ENCODE data around the gene BRSK2. TPM values are rescaled to one million over a fixed set of nuclear protein-coding genes. Genes with fewer than 3 reads are reported as not detected.

Gene BRSK2
- total RNA-seq, 1 donor from 2014 or later: 7.1 TPM

DNA sequence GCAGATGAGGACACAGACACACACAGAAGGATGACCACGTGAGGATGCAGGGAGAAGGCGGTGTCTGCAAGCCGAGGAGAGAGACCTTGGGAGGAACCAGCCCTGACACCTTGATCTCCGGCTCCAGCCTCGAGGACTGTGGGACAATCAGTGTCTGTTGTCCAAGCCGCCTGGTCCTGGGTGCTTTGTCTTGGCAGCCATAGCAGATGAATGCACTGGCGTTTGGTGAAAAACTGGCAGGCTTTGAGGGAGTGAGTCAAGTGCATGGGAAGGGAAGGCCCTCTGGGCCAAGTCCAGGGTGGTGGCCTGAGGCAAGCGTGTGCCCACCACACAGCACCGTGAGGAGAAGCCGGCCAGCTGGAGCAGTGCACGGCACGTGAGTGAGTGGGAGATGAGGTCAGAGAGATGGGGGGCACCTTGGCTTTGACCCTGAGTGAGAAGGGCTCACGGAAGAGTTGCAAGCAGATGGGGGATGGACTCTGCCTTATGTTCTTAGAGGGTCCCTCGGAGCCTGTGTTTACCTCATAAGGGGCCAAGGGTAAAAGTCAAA, 12.4 kb upstream of the BRSK2 start:
- DNase-seq (ENCODE audit: low read depth): no peak
- no peak overlapping the region for H3K27ac Mint-ChIP-seq (ENCODE audit: unreplicated experiment)

GRCh38 chr11:1381793-1382425, 7.8 kb upstream of the BRSK2 start:
- Mint-ChIP-seq H3K27me3 (ENCODE audit: low read depth, unreplicated experiment) (peaks cover 11% of the 10 kb centered on the region), H3K9me3 (ENCODE audit: unreplicated experiment) (no peaks in the 10 kb centered on the region), H3K36me3 (ENCODE audit: low read depth, unreplicated experiment) (no peaks in the 10 kb centered on the region), H3K27ac (ENCODE audit: unreplicated experiment) (no peak overlapping the region), H3K4me1 (ENCODE audit: low read depth, unreplicated experiment) (no peaks in the 10 kb centered on the region), H3K4me3 (ENCODE audit: unreplicated experiment) (peak overlapping the region; percentile 50)
- Histone ChIP-seq H3K4me1 (ENCODE audit: insufficient read depth, low read length) (no peaks in the 10 kb centered on the region), H3K9me3 (ENCODE audit: insufficient read depth, low read depth, low read length) (no peaks in the 10 kb centered on the region), H3K9ac (ENCODE audit: low read length) (no peak overlapping the region), H3K27me3 (ENCODE audit: insufficient read depth, low read length) (peaks cover 2% of the 10 kb centered on the region), H3K36me3 (ENCODE audit: insufficient read depth, low read length) (no peaks in the 10 kb centered on the region), H3K4me3 (ENCODE audit: insufficient read depth, low read depth, low read length) (no peak overlapping the region), H3K4me2 (ENCODE audit: low read length) (no peak overlapping the region), H3K79me2 (ENCODE audit: insufficient read depth, low read length) (no peaks in the 10 kb centered on the region), H2AFZ (ENCODE audit: low read depth, low read length) (no peak overlapping the region), H4K20me1 (ENCODE audit: insufficient read depth, low read length) (no peaks in the 10 kb centered on the region), H3K27ac (ENCODE audit: low read depth, low read length) (no peak overlapping the region)
- DNase-seq (ENCODE audit: low read depth) (no peak), FAIRE-seq (no peak)
- TF ChIP-seq CTCF (IDR thresholded peaks at IDR 0.05; ENCODE audit: insufficient read depth, low read depth, low read length): no peak
- no peak for TF ChIP-seq EZH2 (IDR thresholded peaks at IDR 0.05; ENCODE audit: insufficient read depth, low read length)

More for the DNA sequence above, 12.4 kb upstream of the BRSK2 start:
- FAIRE-seq: no peak
- peaks cover 16% of the 10 kb centered on the region for H3K27me3 Mint-ChIP-seq (ENCODE audit: low read depth, unreplicated experiment)
- Histone ChIP-seq H4K20me1 (ENCODE audit: insufficient read depth, low read length) (no peaks in the 10 kb centered on the region), H3K4me1 (ENCODE audit: insufficient read depth, low read length) (no peaks in the 10 kb centered on the region), H3K27ac (ENCODE audit: low read depth, low read length) (no peak overlapping the region), H3K9me3 (ENCODE audit: insufficient read depth, low read depth, low read length) (no peaks in the 10 kb centered on the region), H3K4me2 (ENCODE audit: low read length) (no peak overlapping the region), H3K9ac (ENCODE audit: low read length) (no peak overlapping the region), H3K36me3 (ENCODE audit: insufficient read depth, low read length) (no peaks in the 10 kb centered on the region), H2AFZ (ENCODE audit: low read depth, low read length) (no peak overlapping the region), H3K27me3 (ENCODE audit: insufficient read depth, low read length) (peaks cover 2% of the 10 kb centered on the region), H3K4me3 (ENCODE audit: insufficient read depth, low read depth, low read length) (no peak overlapping the region), H3K79me2 (ENCODE audit: insufficient read depth, low read length) (no peaks in the 10 kb centered on the region)
- no peaks in the 10 kb centered on the region for H3K9me3 Mint-ChIP-seq (ENCODE audit: unreplicated experiment)
- H3K36me3 Mint-ChIP-seq (ENCODE audit: low read depth, unreplicated experiment): no peaks in the 10 kb centered on the region
- no peak for TF ChIP-seq EZH2 (IDR thresholded peaks at IDR 0.05; ENCODE audit: insufficient read depth, low read length)
- no peak for TF ChIP-seq CTCF (IDR thresholded peaks at IDR 0.05; ENCODE audit: insufficient read depth, low read depth, low read length)
- H3K4me1 Mint-ChIP-seq (ENCODE audit: low read depth, unreplicated experiment): no peaks in the 10 kb centered on the region
- no peak overlapping the region for H3K4me3 Mint-ChIP-seq (ENCODE audit: unreplicated experiment)

DNA sequence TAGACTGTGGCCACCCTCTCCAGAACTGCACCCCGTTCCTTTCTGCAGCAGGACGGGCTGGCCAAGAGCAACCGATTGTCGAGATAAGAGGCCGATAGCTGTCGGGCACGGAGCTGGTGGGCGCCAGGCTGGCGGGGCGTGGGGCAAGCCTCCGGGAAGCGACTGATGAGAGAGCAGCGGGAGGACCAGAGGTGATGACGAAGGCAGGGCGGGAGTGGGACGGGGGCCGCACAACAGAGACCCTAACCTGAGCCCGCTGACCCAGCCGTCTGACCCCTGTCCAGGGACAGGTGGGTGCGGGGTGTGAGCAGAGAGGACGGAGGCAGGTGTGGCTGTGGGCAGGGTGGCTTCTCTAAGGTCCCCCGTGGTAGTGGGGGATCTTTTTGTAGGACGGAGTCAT, 7.3 kb upstream of the BRSK2 start:
- Mint-ChIP-seq H3K27ac (ENCODE audit: unreplicated experiment) (no peak overlapping the region), H3K4me3 (ENCODE audit: unreplicated experiment) (no peak overlapping the region), H3K36me3 (ENCODE audit: low read depth, unreplicated experiment) (no peaks in the 10 kb centered on the region), H3K27me3 (ENCODE audit: low read depth, unreplicated experiment) (peaks cover 12% of the 10 kb centered on the region), H3K9me3 (ENCODE audit: unreplicated experiment) (no peaks in the 10 kb centered on the region), H3K4me1 (ENCODE audit: low read depth, unreplicated experiment) (no peaks in the 10 kb centered on the region)
- FAIRE-seq (no peak), DNase-seq (ENCODE audit: low read depth) (no peak)
- H3K9ac ChIP-seq (ENCODE audit: low read length): peak overlapping the region; percentile 67
- no peaks in the 10 kb centered on the region for H4K20me1 ChIP-seq (ENCODE audit: insufficient read depth, low read length)
- no peak overlapping the region for H3K4me2 ChIP-seq (ENCODE audit: low read length)
- no peak overlapping the region for H3K4me3 ChIP-seq (ENCODE audit: insufficient read depth, low read depth, low read length)
- H3K27ac ChIP-seq (ENCODE audit: low read depth, low read length): no peak overlapping the region
- no peaks in the 10 kb centered on the region for H3K79me2 ChIP-seq (ENCODE audit: insufficient read depth, low read length)
- peak overlapping the region; percentile 93 for H2AFZ ChIP-seq (ENCODE audit: low read depth, low read length)
- TF ChIP-seq CTCF (IDR thresholded peaks at IDR 0.05; ENCODE audit: insufficient read depth, low read depth, low read length) (no peak), EZH2 (IDR thresholded peaks at IDR 0.05; ENCODE audit: insufficient read depth, low read length) (no peak)
- H3K27me3 ChIP-seq (ENCODE audit: insufficient read depth, low read length): peaks cover 2% of the 10 kb centered on the region
- no peaks in the 10 kb centered on the region for H3K36me3 ChIP-seq (ENCODE audit: insufficient read depth, low read length)
- H3K4me1 ChIP-seq (ENCODE audit: insufficient read depth, low read length): no peaks in the 10 kb centered on the region
- no peaks in the 10 kb centered on the region for H3K9me3 ChIP-seq (ENCODE audit: insufficient read depth, low read depth, low read length)
